HG03103 (cell line): ENCODE results near the gene UMAD1.
A peak's percentile ranks its signal among the peaks of the same experiment; 100 is the strongest.

Experiments used
- ATAC-seq: cut with Tn5 transposase; IDR thresholded peaks from one replicate; pipeline ENCODE4 v1.9.1; 2021; ENCODE audit warnings: low read depth; ENCODE audit not compliant: unreplicated experiment

Gene UMAD1

GRCh38 chr7:7718492-7718891 lies 77.9 kb downstream of the UMAD1 start, which contains the start of gene RPA3:
Gene RPA3, minus strand, starts transcription at chr7:7718607. Its CDS starts 78,189 bp downstream, at chr7:7640418.
- no peak for ATAC-seq

- peak; percentile 93 for ATAC-seq
Observed at GRCh38 chr7:7719236-7719635, 78.7 kb downstream of the UMAD1 start.

- no peak for ATAC-seq
Observed at GRCh38 chr7:7720193-7720592, 79.6 kb downstream of the UMAD1 start.

- ATAC-seq, result no peak
Observed at GRCh38 chr7:7720750-7721621, 80.4 kb downstream of the UMAD1 start.

GRCh38 chr7:7731732-7732131 lies 91.2 kb downstream of the UMAD1 start:
- no peak for ATAC-seq

- ATAC-seq, result no peak
Observed at GRCh38 chr7:7732621-7733281, 92.2 kb downstream of the UMAD1 start.

DNA sequence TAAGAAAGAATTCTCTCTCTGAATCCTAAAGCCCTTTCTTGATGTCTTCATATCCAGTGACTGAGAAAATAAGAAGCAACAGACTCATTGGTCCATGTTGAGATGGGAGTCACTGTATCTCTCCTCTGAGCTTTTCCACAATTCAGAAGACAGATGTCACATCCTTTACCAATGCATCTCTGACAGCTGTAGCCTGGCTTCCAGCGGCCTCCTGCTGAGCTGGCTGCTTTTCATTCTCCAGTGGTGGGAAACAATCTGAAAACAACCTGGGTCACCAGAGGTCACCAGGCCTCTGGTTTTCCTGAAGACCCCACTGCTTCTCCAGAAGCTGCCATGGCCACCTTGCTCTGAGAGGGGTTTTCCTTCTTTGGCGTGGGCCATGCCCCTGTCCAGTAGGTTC lies 96.1 kb downstream of the UMAD1 start:
- ATAC-seq, result no peak

GRCh38 chr7:7737674-7738073 lies 97.1 kb downstream of the UMAD1 start:
- no peak for ATAC-seq

DNA sequence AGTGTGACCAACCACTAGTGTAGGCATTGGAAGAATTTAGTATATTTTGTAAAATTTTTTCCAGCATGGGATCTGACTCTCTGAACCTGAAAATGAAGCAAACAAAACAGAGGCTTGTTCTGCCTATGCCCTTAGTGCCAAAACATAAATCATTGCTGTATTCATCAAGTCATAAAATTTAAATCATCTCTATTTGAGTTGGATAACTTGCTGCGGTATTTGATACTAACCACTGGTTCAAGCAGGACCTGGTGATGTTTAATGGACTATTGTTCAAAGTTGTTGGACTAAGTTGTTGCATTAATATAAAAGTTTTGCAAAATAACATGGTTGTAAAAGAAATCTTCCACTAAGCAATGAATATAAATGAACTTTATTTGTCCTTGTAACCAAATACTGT lies 97.6 kb downstream of the UMAD1 start:
- no peak for ATAC-seq

GRCh38 chr7:7738622-7739021 lies 98.1 kb downstream of the UMAD1 start:
- ATAC-seq, result no peak

GRCh38 chr7:7739204-7740036 lies 98.9 kb downstream of the UMAD1 start:
- no peak for ATAC-seq

- no peak for ATAC-seq
Observed at GRCh38 chr7:7740037-7740355, 99.4 kb downstream of the UMAD1 start.

GRCh38 chr7:7742223-7742622 lies 101.7 kb downstream of the UMAD1 start:
- ATAC-seq, result no peak

GRCh38 chr7:7745258-7745657 lies 104.7 kb downstream of the UMAD1 start:
- ATAC-seq, result no peak

- no peak for ATAC-seq
Observed at GRCh38 chr7:7745966-7746365, 105.4 kb downstream of the UMAD1 start.

GRCh38 chr7:7746458-7746857 lies 105.9 kb downstream of the UMAD1 start:
- no peak for ATAC-seq

GRCh38 chr7:7750571-7751242 lies 110.2 kb downstream of the UMAD1 start:
- ATAC-seq, result no peak

DNA sequence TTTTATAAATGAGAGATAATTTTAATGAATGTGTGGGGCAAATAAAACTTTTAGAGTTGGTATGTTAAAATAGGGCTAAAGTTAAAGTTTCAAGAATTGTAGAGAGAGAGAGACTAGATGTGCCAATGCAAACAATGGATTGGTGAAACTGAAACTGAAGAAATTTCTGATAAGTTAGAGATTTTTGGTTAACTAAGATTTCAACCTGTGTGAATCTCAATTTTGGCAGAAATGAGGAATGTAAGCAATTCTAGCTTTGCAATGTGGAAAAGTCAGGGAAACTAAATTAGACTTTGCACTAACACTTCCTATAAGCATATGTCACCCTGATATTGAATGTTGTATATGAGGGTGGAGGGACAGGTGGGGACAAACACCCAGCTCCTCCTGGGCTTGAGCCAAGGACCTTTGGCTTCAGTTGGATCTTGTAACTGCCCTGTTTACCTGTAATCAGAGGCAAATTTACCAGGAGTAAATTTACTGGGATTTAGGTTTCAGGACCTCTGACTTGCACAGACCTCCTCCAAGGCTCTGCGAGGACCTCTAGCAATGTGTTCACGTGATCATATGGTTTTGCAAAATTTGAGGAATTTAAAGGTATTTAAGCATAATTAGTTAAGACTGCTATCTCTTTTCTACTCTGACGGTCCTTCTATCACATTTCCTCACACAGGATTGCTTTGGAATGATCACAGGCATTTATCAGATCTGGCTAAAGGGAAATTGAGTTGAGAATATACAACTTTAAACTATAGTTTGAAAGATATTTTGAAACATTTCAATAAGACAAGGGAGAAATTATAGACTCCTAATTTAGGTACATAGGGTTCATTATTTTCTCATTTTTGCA lies 110.9 kb downstream of the UMAD1 start:
- ATAC-seq, result no peak

DNA sequence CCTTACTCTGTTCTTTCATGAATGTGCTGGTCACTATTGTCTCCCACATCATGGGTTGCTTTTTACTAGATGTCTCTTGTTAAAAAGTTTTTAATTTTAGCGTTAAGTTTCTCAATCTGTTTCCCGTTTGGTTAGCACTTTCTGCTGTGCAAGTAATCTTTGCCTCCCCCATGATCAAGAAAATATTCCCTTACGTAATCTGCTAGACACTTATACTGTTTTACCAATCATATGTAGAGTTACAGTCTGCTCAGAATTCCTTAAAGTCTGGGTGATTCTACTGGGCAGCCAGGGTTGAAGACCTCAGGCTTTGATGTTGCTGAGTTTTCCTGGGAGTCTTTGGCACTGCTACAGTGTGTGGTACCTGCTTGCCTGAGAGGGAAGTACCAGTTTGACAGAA lies 116.0 kb downstream of the UMAD1 start:
- ATAC-seq, result no peak

- ATAC-seq, result no peak
Observed at GRCh38 chr7:7757576-7757975, 117.0 kb downstream of the UMAD1 start.
